OCI-LY3 (cell line): ENCODE results near the gene STPG3.

ENCODE experiments used
- CTCF ChIP-seq: fragments of 200-600, 300-600 bp; sonication (generic); IDR thresholded peaks from 2 replicates; pipeline ENCODE4 v1.5.1; 2014; ENCODE audit warnings: antibody characterized with exemption, low read length, low read depth
- EZH2phosphoT487 ChIP-seq: fragments of 200-600 bp; shearing (Covaris generic); IDR thresholded peaks from 2 replicates; pipeline ENCODE4 v1.6.1; 2018; ENCODE audit warnings: antibody characterized with exemption, mixed run types, low read depth

DNA sequence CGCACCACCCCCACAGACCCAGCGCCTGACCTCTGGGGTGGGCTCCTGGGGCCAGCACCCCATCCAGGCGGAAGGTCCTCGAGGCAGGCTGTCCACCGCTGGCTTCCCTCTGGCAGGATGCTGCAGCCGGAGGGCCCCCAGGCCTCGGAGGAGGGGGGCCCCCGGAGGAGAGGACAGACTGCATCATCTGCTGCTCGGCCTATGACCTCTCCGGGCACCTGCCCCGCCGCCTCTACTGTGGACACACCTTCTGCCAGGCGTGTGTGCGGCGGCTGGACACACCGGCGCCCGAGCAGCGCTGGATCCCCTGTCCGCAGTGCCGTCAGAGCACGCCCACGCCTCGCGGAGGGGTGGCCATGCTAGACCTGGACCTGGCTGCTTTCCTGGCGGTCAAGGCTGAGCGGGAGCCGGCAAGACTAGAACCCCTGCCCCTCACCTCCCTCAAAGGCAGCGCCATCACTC is 22.5 kb upstream of the STPG3 start:
- TF ChIP-seq CTCF = no peak
- no peak for TF ChIP-seq EZH2phosphoT487
